Effector memory CD4-positive, alpha-beta T cell (primary cell): ENCODE data around the gene GUCY2F.

ENCODE experiments used
- DNase-seq, 3 donors: peaks; one replicate each; pipeline ENCODE4 v3.0.0-alpha.2; 2020
- H3K27ac ChIP-seq: 2 replicates; pipeline ENCODE4 v1.7.0; 2013; ENCODE audit warnings: mild to moderate bottlenecking, low read length, moderate library complexity; ENCODE audit not compliant: insufficient read depth, poor library complexity, severe bottlenecking
- H3K27me3 ChIP-seq: replicated peaks from 2 replicates; pipeline ENCODE4 v1.7.0; 2013; ENCODE audit warnings: mild to moderate bottlenecking, low read length; ENCODE audit not compliant: insufficient read depth, control insufficient read depth, poor library complexity, severe bottlenecking
- H3K36me3 ChIP-seq: 2 replicates; pipeline ENCODE4 v1.7.0; 2013; ENCODE audit warnings: mild to moderate bottlenecking, low read length, moderate library complexity; ENCODE audit not compliant: control insufficient read depth, insufficient read depth
- H3K4me1 ChIP-seq: 2 replicates; pipeline ENCODE4 v1.7.0; 2013; ENCODE audit warnings: low read length, mild to moderate bottlenecking; ENCODE audit not compliant: control insufficient read depth, insufficient read depth, poor library complexity, severe bottlenecking
- H3K4me3 ChIP-seq: 2 replicates; pipeline ENCODE4 v1.7.0; 2013; ENCODE audit warnings: low read length, low read depth, mild to moderate bottlenecking; ENCODE audit not compliant: insufficient read depth, poor library complexity, severe bottlenecking
- H3K9me3 ChIP-seq: 2 replicates; pipeline ENCODE4 v1.7.0; 2013; ENCODE audit warnings: mild to moderate bottlenecking, low read length, moderate library complexity; ENCODE audit not compliant: control insufficient read depth

Gene GUCY2F

DNA sequence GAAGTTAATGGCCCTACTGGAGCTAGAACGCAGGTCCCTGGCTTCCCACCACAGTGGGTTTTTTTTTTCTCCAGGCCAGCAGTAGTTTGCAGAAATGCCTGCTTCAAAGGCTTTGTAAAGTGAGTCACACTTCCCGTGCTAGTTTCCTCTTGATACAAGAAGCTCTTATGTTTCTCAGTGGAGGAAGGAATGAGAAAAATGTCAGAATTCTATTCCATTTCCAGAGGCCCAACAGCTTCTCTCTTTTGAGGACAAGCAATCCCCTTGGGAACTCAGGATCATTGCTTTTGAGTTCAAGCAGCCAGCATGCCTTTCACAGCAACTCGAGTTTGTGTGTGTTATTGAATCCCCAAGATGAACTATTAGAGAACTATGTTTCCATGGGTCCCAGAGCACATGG is 134.3 kb downstream of the GUCY2F start:
- DNase-seq: no peak
- no peaks in the 10 kb centered on the region for H3K36me3 ChIP-seq
- H3K27ac ChIP-seq: no peak overlapping the region
- H3K27me3 ChIP-seq: no peaks in the 10 kb centered on the region
- H3K4me1 ChIP-seq: no peaks in the 10 kb centered on the region
- H3K4me3 ChIP-seq: no peak overlapping the region
- no peaks in the 10 kb centered on the region for H3K9me3 ChIP-seq

DNA sequence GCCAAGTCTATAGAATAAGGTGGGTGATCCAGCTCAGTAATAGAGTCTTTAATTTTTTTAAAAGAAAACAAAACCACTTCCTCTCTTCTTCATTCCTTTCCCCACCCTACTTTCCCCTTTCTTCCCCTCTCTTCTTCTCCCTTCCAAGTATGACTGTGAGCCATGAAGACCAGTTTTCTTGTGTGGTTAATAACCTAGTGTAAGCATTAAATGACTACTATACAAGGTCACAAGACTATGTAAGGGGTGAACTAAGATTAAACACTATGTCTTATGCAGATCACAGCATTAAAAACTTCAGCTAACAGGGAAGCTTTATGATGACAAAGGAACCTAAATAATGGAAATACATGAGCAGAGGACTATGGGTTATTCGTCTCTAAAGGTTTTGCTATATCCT is 135.4 kb downstream of the GUCY2F start:
- Histone ChIP-seq H3K27me3 (no peaks in the 10 kb centered on the region), H3K27ac (no peak overlapping the region), H3K36me3 (no peaks in the 10 kb centered on the region), H3K4me3 (no peak overlapping the region), H3K4me1 (no peaks in the 10 kb centered on the region), H3K9me3 (no peaks in the 10 kb centered on the region)
- DNase-seq: no peak

- no peaks in the 10 kb centered on the region for H3K4me1 ChIP-seq
- no peak overlapping the region for H3K27ac ChIP-seq
- no peaks in the 10 kb centered on the region for H3K27me3 ChIP-seq
- H3K9me3 ChIP-seq: no peaks in the 10 kb centered on the region
- no peak for DNase-seq
- no peak overlapping the region for H3K4me3 ChIP-seq
- no peaks in the 10 kb centered on the region for H3K36me3 ChIP-seq
Measured at GRCh38 chrX:109345856-109346255, 136.0 kb downstream of the GUCY2F start.

- no peak for DNase-seq
- no peaks in the 10 kb centered on the region for H3K4me1 ChIP-seq
- no peaks in the 10 kb centered on the region for H3K27me3 ChIP-seq
- H3K9me3 ChIP-seq: no peaks in the 10 kb centered on the region
- no peak overlapping the region for H3K27ac ChIP-seq
- no peaks in the 10 kb centered on the region for H3K36me3 ChIP-seq
- H3K4me3 ChIP-seq: no peak overlapping the region
Measured at GRCh38 chrX:109344678-109345077, 137.2 kb downstream of the GUCY2F start.

DNA sequence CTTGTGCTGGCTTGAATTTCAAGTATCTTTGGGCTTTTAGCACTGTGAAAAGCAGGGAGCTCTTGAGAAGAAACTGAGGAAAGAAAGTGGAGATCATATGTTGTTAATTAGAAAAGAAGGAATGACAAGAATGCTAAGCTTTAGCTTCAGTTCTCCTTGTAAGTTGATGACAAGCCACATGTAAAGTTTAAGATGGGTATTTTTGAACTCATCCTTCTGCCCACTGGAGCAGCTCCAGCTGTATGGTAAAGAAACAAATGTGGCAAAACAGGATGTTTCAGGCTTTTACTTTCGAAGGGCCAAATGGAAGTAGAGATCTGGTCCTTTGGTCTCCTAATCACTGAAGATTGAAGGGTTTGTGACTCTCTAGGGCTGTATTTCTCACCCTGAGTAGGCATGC is 137.8 kb downstream of the GUCY2F start:
- Histone ChIP-seq H3K36me3 (no peaks in the 10 kb centered on the region), H3K4me1 (no peaks in the 10 kb centered on the region), H3K27me3 (no peaks in the 10 kb centered on the region), H3K4me3 (no peak overlapping the region), H3K9me3 (no peaks in the 10 kb centered on the region), H3K27ac (no peak overlapping the region)
- DNase-seq: no peak

DNA sequence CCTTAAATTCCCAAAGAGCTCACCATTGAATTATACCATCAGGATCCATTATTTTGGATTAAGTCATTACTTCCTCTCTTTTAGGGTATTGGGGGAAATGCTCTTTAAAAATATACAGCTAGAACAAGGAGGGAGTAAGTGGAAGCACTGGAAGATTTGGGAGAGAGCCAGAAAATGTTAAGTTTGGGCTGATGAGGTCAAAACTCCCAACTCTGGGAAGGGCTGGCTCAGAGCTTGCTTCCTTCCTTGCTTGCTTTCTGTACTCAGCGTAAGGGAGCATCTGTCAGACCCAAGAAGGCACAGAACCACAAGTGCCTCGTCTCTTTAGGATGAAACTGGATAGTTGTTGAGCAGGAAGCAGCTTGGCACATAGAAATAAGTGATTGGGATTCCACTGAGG is 138.2 kb downstream of the GUCY2F start:
- no peak for DNase-seq
- Histone ChIP-seq H3K9me3 (no peaks in the 10 kb centered on the region), H3K36me3 (no peaks in the 10 kb centered on the region), H3K27me3 (no peaks in the 10 kb centered on the region), H3K4me3 (no peak overlapping the region), H3K27ac (no peak overlapping the region), H3K4me1 (no peaks in the 10 kb centered on the region)

DNA sequence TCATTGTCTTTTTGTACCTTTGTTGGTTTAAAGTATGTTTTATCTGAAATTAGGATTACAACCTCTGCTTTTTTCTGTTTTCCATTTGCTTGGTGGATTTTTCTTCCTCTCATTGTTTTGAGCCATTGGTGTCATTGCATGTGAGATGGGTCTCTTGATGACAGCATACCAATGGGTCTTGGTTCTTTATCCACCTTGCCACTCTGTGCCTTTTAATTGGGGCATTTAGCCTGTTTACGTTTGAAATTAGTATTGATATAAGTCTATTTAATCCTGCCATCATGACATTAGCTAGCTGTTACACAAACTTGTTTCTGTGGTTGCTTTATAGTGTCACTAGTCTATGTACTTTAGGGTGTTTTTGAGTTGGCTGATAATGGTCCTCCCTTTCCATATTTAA is 145.7 kb downstream of the GUCY2F start:
- H3K27ac ChIP-seq: no peak overlapping the region
- no peak for DNase-seq
- H3K27me3 ChIP-seq: no peaks in the 10 kb centered on the region
- no peaks in the 10 kb centered on the region for H3K36me3 ChIP-seq
- H3K9me3 ChIP-seq: no peaks in the 10 kb centered on the region
- H3K4me3 ChIP-seq: no peak overlapping the region
- H3K4me1 ChIP-seq: no peaks in the 10 kb centered on the region

DNA sequence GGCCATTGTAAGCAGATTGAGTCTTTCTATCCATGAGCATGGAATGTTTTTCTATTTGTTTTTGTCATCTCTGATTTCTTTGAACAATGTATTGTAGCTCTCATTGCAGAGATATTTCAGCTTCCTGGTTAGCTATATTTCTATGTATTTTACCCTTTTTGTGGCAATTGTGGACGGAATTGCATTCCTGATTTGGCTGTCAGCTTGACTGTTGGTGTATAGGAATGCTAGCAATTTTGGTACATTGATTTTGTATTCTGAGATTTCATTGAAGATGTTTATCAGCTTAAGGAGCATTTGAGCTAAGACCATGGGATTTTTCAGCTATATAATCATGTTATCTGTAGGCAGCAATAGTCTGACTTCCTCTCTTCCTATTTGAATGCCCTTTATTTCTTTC is 154.6 kb downstream of the GUCY2F start:
- Histone ChIP-seq H3K4me1 (no peaks in the 10 kb centered on the region), H3K9me3 (no peaks in the 10 kb centered on the region), H3K4me3 (no peak overlapping the region), H3K27ac (no peak overlapping the region), H3K27me3 (no peaks in the 10 kb centered on the region), H3K36me3 (no peaks in the 10 kb centered on the region)
- no peak for DNase-seq
